Activated CD8-positive, alpha-beta T cell treated with anti-CD3 and anti-CD28 coated beads for 36 hours (primary cell): ENCODE data around the gene JKAMP. TPM values are rescaled to one million over a fixed set of nuclear protein-coding genes. Genes with fewer than 3 reads are reported as not detected.

Experiments used
- ATAC-seq: fragments of 200-7000 bp; cut with Tn5 transposase; one replicate; pipeline ENCODE4 v1.10.0; 2021; ENCODE audit warnings: mild to moderate bottlenecking, moderate library complexity
- CTCF ChIA-PET: fragments of 350-600 bp; sonication (Branson Sonifier 250); formaldehyde crosslinking; loops from one replicate; lab custom pipeline; 2021; ENCODE audit warnings: antibody characterized with exemption; lab: Charles Lee
- POLR2A ChIA-PET: fragments of 350-600 bp; sonication (Branson Sonifier 250); formaldehyde crosslinking; loops from one replicate; lab custom pipeline; 2021; ENCODE audit warnings: antibody characterized with exemption; lab: Charles Lee
- DNase-seq: peaks from one replicate; pipeline ENCODE4 v3.0.0-alpha.2; 2020
- H3K27ac Mint-ChIP-seq: one replicate; pipeline ENCODE4 v1.8.0; 2021; ENCODE audit warnings: mild to moderate bottlenecking, mixed read lengths
- H3K27me3 Mint-ChIP-seq: one replicate; pipeline ENCODE4 v1.8.0; 2021; ENCODE audit warnings: mixed read lengths
- H3K36me3 Mint-ChIP-seq: one replicate; pipeline ENCODE4 v1.8.0; 2021; ENCODE audit warnings: low read depth, mixed read lengths
- H3K4me1 Mint-ChIP-seq: one replicate; pipeline ENCODE4 v1.8.0; 2021; ENCODE audit warnings: low read depth, mixed read lengths
- H3K4me3 Mint-ChIP-seq: one replicate; pipeline ENCODE4 v1.8.0; 2021; ENCODE audit warnings: mild to moderate bottlenecking, moderate library complexity, mixed read lengths
- H3K9me3 Mint-ChIP-seq: one replicate; pipeline ENCODE4 v1.8.0; 2021; ENCODE audit warnings: mixed read lengths
- intact Hi-C: fragments of 100-400 bp; cut with micrococcal nuclease; formaldehyde crosslinking; loops from one replicate; pipeline ENCODE4 v1.10.0; 2022
- total RNA-seq, 2 experiments: library from RNA; stranded (reverse); gene quantifications; one replicate each; pipeline ENCODE4 v1.2.3, GENCODE V29; 2021
- TF ChIP-seq, protein P1 (sequence below): fragments of 200-600 bp; IDR thresholded peaks from one replicate; pipeline ENCODE4 v1.8.0; 2022; ENCODE audit warnings: antibody characterized with exemption, mild to moderate bottlenecking

Gene JKAMP
- total RNA-seq, 2 experiments from 2014 or later, result 15.3 to 16.0 TPM

DNA sequence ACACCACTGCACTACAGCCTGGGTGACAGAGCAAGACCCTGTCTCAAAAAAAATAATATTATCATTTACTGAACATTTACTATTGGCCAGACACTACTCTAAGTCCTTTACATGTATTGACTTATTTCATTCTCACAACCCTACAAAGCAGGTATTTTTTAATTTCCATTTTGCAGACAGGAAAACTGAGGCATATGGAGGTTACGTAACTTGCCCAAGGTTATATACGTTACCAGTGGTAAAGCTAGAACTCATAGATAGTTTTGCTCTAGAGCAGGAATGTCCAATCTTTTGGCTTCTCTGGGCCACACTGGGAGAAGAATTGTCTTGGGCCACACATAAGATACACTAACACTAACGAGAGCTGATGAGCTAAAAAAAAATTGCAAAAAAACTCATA, 5.8 kb upstream of the JKAMP start:
- no peak overlapping the region for H3K27ac Mint-ChIP-seq
- peaks cover 38% of the 10 kb centered on the region for H3K36me3 Mint-ChIP-seq
- H3K4me1 Mint-ChIP-seq, result peaks cover 41% of the 10 kb centered on the region
- no peaks in the 10 kb centered on the region for H3K9me3 Mint-ChIP-seq
- intact Hi-C loops, result no loop called here
- no peak for ATAC-seq
- DNase-seq, result no peak
- ChIA-PET POLR2A (no interaction called here), CTCF (interaction anchor here (0.6 to 1.7 kb wide), 3 partner anchors 14 to 99 kb away, joined by 3 to 5 read pairs (median 4); partner anchors contain the start of genes CCDC175 and GPR135)
- no peaks in the 10 kb centered on the region for H3K27me3 Mint-ChIP-seq
- H3K4me3 Mint-ChIP-seq, result no peak overlapping the region
- TF ChIP-seq, protein P1, sequence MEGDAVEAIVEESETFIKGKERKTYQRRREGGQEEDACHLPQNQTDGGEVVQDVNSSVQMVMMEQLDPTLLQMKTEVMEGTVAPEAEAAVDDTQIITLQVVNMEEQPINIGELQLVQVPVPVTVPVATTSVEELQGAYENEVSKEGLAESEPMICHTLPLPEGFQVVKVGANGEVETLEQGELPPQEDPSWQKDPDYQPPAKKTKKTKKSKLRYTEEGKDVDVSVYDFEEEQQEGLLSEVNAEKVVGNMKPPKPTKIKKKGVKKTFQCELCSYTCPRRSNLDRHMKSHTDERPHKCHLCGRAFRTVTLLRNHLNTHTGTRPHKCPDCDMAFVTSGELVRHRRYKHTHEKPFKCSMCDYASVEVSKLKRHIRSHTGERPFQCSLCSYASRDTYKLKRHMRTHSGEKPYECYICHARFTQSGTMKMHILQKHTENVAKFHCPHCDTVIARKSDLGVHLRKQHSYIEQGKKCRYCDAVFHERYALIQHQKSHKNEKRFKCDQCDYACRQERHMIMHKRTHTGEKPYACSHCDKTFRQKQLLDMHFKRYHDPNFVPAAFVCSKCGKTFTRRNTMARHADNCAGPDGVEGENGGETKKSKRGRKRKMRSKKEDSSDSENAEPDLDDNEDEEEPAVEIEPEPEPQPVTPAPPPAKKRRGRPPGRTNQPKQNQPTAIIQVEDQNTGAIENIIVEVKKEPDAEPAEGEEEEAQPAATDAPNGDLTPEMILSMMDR, result no peak

DNA sequence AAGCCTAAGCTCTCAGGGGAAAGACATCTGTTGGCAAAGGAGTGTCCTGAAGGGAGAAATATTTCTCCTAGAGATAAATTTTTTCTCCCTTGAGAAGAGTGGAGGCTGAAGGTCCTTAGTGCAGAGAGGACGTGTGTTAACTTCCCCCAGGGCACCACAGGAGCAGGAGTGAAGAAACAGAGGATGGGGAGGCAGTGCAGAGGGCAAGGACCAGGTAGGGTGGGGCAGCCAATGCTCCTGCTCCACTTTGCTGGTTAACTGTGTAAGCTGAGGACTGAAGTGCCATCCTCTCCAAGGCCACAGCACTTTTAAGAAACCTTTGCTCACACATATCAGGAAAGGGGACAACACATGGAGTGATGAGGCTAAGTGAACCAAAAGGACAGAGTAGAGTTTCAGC, 4.2 kb upstream of the JKAMP start:
- DNase-seq (no peak), ATAC-seq (no peak)
- Mint-ChIP-seq H3K36me3 (peaks cover 36% of the 10 kb centered on the region), H3K9me3 (no peaks in the 10 kb centered on the region), H3K27me3 (no peaks in the 10 kb centered on the region), H3K4me3 (peak overlapping the region; percentile 17), H3K27ac (peak overlapping the region; percentile 41), H3K4me1 (peaks cover 42% of the 10 kb centered on the region)
- intact Hi-C loops, result no loop called here
- TF ChIP-seq, protein P1, result no peak
- ChIA-PET POLR2A (no interaction called here), CTCF (no interaction called here)

DNA sequence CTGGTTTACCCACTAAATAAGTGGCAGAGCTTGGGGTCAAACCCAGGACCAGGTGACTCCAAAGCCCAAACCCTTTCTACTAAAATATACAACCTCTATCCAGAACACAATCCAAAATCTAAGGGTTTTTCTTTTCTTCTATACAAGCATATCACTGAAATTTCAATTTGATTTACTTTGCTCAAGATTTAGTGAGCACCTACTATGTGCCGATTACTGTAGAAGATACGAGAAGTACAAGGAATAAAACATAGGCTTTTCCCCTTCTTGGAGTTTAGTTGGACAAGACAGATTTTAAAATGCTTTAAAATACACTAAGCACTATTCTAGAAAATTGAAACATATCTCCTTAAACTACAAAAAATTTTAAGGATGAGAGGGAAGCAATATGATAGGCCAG, 2.9 kb upstream of the JKAMP start:
- Mint-ChIP-seq H3K27me3 (no peaks in the 10 kb centered on the region), H3K9me3 (no peaks in the 10 kb centered on the region), H3K4me1 (peaks cover 50% of the 10 kb centered on the region), H3K36me3 (peaks cover 36% of the 10 kb centered on the region), H3K27ac (no peak overlapping the region), H3K4me3 (peak overlapping the region; percentile 88)
- no peak for DNase-seq
- ChIA-PET POLR2A (no interaction called here), CTCF (no interaction called here)
- TF ChIP-seq, protein P1, result no peak
- no peak for ATAC-seq
- intact Hi-C loops, result no loop called here

DNA sequence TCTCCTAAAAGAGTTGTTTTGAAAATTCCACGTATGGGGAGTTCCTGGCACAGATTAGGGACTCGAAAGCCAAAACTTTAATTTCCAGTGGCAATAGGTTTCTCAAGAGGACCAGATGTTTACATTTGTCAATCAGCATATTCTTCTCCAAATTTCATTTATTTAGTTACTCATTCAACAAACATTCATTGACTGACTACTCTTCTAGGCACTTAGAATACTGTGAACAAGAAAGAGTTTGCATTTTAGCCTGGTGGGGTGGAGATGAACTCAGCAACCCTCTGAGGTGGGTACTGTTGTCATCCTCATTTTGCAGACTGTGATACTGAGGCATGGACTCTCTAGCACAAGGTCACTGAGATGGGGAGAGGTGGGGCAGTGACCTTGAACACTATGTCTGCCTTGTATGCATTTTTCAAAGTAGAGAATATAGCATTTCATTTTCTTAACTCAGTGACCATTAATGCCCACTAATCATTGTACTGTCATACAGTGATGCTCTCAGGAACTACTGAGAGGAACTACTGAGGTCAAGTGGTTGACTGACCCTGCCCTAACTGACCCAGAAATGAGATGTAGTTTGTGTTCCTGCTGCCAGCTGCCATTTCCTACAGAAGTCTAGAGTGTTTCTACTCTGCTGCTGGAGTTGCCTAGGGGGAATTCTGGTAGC, 2.3 kb upstream of the JKAMP start:
- CTCF ChIA-PET, result interaction anchor here (0.7 to 1.3 kb wide), 2 partner anchors 7 to 15 kb away, joined by 3 read pairs; no protein-coding TSS in a partner anchor
- peaks cover 30% of the 10 kb centered on the region for H3K36me3 Mint-ChIP-seq
- TF ChIP-seq, protein P1, result no peak
- H3K4me3 Mint-ChIP-seq, result peak overlapping the region; percentile 88
- no peak for DNase-seq
- no peaks in the 10 kb centered on the region for H3K9me3 Mint-ChIP-seq
- ATAC-seq, result no peak
- peak overlapping the region; percentile 30 for H3K27ac Mint-ChIP-seq
- POLR2A ChIA-PET, result interaction anchor here (2.9 kb wide), 1 partner anchor 8 kb away, joined by 15 read pairs; no protein-coding TSS in a partner anchor
- no peaks in the 10 kb centered on the region for H3K27me3 Mint-ChIP-seq
- intact Hi-C loops, result no loop called here
- peaks cover 50% of the 10 kb centered on the region for H3K4me1 Mint-ChIP-seq
